ENCODE measurements around the gene GALNT18. TPM values are rescaled to one million over a fixed set of nuclear protein-coding genes. Genes with fewer than 3 reads are reported as not detected.

GALNT18 gene
- total and polyA plus RNA-seq, 2 donors (not counting 3 experiments of a cell fraction or from before 2014, with no cell fraction given): 0.17 to 0.18 TPM

DNA sequence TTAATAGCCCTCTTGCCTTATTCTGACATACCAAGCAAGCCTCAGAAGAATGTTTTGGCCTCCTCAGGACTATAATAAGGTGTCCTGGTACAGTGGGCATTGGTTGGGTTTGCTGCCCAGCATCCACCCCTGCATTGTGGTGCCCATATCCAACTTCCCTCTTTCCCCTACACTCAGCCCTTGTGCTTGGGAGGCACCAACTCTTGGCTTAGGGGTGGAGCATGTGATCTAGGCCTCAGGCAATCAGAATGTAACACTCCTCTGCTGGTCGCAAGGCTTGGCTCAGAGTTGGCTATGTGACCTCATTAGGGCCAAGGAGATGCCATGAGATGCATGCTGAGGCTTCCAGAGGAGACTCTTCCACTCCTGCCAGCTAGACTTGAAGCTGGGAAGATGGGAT, 391.7 kb downstream of the GALNT18 start:
- no peaks in the 10 kb centered on the region for H4K20me1 ChIP-seq (replicated peaks; ENCODE audit: control insufficient read depth, extremely low read depth, insufficient read depth, low read length)
- FAIRE-seq (no peak), DNase-seq (ENCODE audit: low read depth, low spot score) (no peak)
- H2AFZ ChIP-seq (ENCODE audit: low read depth, low read length): no peak overlapping the region
- intact Hi-C loops (cut with micrococcal nuclease) (no loop called here), dilution Hi-C loops (cut with MboI; ENCODE audit: extremely low pct_ligation_motif_present, low sequenced_read_pairs) (no loop called here)
- TF ChIP-seq FOS (IDR thresholded peaks at IDR 0.05; ENCODE audit: borderline replicate concordance, insufficient read depth, low read length) (no peak), POLR2AphosphoS5 (IDR thresholded peaks at IDR 0.05; ENCODE audit: insufficient read depth, low read depth, low read length) (no peak), POLR2A (IDR thresholded peaks at IDR 0.05; ENCODE audit: low read depth, low read length) (no peak), JUN (IDR thresholded peaks at IDR 0.05; ENCODE audit: borderline replicate concordance, insufficient read depth, insufficient read length, low read depth) (no peak), MYC (IDR thresholded peaks at IDR 0.05; ENCODE audit: low read depth, low read length) (no peak), GATA2 (IDR thresholded peaks at IDR 0.05; ENCODE audit: insufficient read depth, insufficient read length, low read depth, low read length) (no peak), EZH2 (IDR thresholded peaks at IDR 0.05; ENCODE audit: borderline replicate concordance, low read depth, low read length, severe bottlenecking) (no peak)
- TF ChIP-seq, protein P1, sequence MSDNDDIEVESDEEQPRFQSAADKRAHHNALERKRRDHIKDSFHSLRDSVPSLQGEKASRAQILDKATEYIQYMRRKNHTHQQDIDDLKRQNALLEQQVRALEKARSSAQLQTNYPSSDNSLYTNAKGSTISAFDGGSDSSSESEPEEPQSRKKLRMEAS (IDR thresholded peaks at IDR 0.05; ENCODE audit: insufficient read depth, insufficient read length): no peak
- TF ChIP-seq, protein P2, sequence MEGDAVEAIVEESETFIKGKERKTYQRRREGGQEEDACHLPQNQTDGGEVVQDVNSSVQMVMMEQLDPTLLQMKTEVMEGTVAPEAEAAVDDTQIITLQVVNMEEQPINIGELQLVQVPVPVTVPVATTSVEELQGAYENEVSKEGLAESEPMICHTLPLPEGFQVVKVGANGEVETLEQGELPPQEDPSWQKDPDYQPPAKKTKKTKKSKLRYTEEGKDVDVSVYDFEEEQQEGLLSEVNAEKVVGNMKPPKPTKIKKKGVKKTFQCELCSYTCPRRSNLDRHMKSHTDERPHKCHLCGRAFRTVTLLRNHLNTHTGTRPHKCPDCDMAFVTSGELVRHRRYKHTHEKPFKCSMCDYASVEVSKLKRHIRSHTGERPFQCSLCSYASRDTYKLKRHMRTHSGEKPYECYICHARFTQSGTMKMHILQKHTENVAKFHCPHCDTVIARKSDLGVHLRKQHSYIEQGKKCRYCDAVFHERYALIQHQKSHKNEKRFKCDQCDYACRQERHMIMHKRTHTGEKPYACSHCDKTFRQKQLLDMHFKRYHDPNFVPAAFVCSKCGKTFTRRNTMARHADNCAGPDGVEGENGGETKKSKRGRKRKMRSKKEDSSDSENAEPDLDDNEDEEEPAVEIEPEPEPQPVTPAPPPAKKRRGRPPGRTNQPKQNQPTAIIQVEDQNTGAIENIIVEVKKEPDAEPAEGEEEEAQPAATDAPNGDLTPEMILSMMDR (IDR thresholded peaks at IDR 0.05; ENCODE audit: extremely low read depth in 1 of 2, insufficient read depth in 1 of 2, low read depth in 1 of 2, low read length in 2 of 2): no peak
- H3K9me1 ChIP-seq (replicated peaks; ENCODE audit: control insufficient read depth, extremely low read depth, insufficient read depth, low read length): no peaks in the 10 kb centered on the region
- H3K9ac ChIP-seq (replicated peaks; ENCODE audit: extremely low read depth, insufficient read depth, low read length): no peak overlapping the region
- no peak overlapping the region for H3K4me3 ChIP-seq (replicated peaks in 1 of 3; ENCODE audit: insufficient read depth in 1 of 3, low read depth in 1 of 3, low read length in 3 of 3)
- no peaks in the 10 kb centered on the region for H3K79me2 ChIP-seq (ENCODE audit: control insufficient read depth, insufficient read depth, low read length)
- no peaks in the 10 kb centered on the region for H3K4me1 ChIP-seq (ENCODE audit: control insufficient read depth, extremely low read depth, insufficient read depth, low read length)
- POLR2A ChIA-PET: no interaction called here
- CTCF ChIA-PET: no interaction called here
- H3K9me3 ChIP-seq (replicated peaks; ENCODE audit: control insufficient read depth, insufficient read depth, low read length): no peaks in the 10 kb centered on the region
- BruUV-seq (replicated peaks): no TSS peak
- no peaks in the 10 kb centered on the region for H3K36me3 ChIP-seq (ENCODE audit: control insufficient read depth in 2 of 2, extremely low read depth in 1 of 2, insufficient read depth in 2 of 2, low read length in 2 of 2)
- H3K27me3 ChIP-seq (ENCODE audit: control insufficient read depth in 2 of 2, insufficient read depth in 2 of 2, low read length in 2 of 2): no peaks in the 10 kb centered on the region
- H3K4me2 ChIP-seq (ENCODE audit: insufficient read depth, low read length): no peak overlapping the region
- H3K27ac ChIP-seq (ENCODE audit: insufficient read depth, low read depth, low read length): no peak overlapping the region

All from endothelial cell of umbilical vein (primary cell).